HG03575 (cell line): ENCODE results near the gene RNLS.
A peak's percentile ranks its signal among the peaks of the same experiment; 100 is the strongest.
"Not testable (repeated sequence)": the region's sequence is repeated elsewhere in the genome, so short reads cannot be mapped to it uniquely, and the experiment has no call there.

Source experiments
- ATAC-seq: cut with Tn5 transposase; IDR thresholded peaks from one replicate; pipeline ENCODE4 v1.9.1; 2021; ENCODE audit not compliant: unreplicated experiment, insufficient number of reproducible peaks, low FRiP score; ENCODE audit errors: extremely low read depth

The RNLS gene

GRCh38 chr10:88291289-88292184 is 291.6 kb downstream of the RNLS start:
- no peak for ATAC-seq

- ATAC-seq = no peak
Observed at GRCh38 chr10:88289342-88289741, 293.8 kb downstream of the RNLS start.

GRCh38 chr10:88288320-88289059 is 294.6 kb downstream of the RNLS start:
- no peak for ATAC-seq

- no peak for ATAC-seq
Observed at GRCh38 chr10:88286030-88286429, 297.1 kb downstream of the RNLS start.

GRCh38 chr10:88281592-88282347 is 301.3 kb downstream of the RNLS start:
- ATAC-seq = no peak

GRCh38 chr10:88280518-88280917 is 302.6 kb downstream of the RNLS start:
- no peak for ATAC-seq

GRCh38 chr10:88278912-88279311 is 304.2 kb downstream of the RNLS start:
- no peak for ATAC-seq

- not testable (repeated sequence) for ATAC-seq
Observed at GRCh38 chr10:88276945-88277344, 306.2 kb downstream of the RNLS start.

- no peak for ATAC-seq
Observed at GRCh38 chr10:88274286-88274685, 308.8 kb downstream of the RNLS start.

GRCh38 chr10:88273567-88273966 is 309.6 kb downstream of the RNLS start:
- ATAC-seq = no peak

- no peak for ATAC-seq
Observed at GRCh38 chr10:88271761-88272543, 311.2 kb downstream of the RNLS start.

GRCh38 chr10:88270871-88271713 is 312.0 kb downstream of the RNLS start:
- ATAC-seq = peak; percentile 82

GRCh38 chr10:88270061-88270808 is 312.9 kb downstream of the RNLS start:
- no peak for ATAC-seq

- no peak for ATAC-seq
Observed at GRCh38 chr10:88262591-88263234, 320.4 kb downstream of the RNLS start.

GRCh38 chr10:88261152-88261551 is 322.0 kb downstream of the RNLS start:
- no peak for ATAC-seq

- no peak for ATAC-seq
Observed at GRCh38 chr10:88260329-88261051, 322.6 kb downstream of the RNLS start.
